HG03460 (cell line): ENCODE results near the gene MANBA.

Source experiments
- ATAC-seq: cut with Tn5 transposase; IDR thresholded peaks from one replicate; pipeline ENCODE4 v1.9.1; 2021; ENCODE audit not compliant: unreplicated experiment

MANBA gene

DNA sequence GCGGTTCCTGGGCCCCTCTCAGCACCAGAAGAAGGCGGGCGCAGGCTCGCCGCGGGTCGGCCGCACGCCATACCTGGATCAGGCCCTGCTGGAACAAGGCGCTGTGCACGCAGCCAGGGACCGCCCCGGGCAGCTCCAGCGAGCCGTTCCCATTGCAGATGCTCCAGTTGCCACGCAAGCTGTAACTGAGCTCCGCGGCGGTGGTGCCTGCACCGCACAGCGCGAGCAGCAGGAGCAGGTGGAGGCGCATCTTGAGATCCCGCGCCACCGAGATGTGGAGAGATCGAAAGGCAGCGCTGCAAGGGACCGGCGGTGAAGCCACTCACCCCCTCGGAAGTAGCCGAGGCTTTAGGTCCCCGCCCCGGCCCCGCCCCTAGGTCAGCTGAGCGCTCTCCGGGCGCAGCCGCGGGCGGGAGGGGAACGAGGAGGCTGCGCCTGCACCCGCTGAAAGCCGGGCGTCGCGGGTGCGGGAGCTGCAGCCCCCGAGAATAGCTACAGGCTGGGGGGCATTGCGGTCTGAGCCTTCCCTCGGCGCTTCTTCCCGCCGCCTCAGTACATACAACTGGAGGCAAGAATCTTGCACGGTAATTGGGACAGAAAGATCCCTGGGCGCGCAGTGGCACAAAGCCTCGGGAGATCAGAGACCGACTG is at the start of gene MANBA:
MANBA (minus strand) TSS at position 324 of the 651 bp plus-strand sequence; CDS start at position 250, 74 bp downstream.
- peak; percentile 90 for ATAC-seq

DNA sequence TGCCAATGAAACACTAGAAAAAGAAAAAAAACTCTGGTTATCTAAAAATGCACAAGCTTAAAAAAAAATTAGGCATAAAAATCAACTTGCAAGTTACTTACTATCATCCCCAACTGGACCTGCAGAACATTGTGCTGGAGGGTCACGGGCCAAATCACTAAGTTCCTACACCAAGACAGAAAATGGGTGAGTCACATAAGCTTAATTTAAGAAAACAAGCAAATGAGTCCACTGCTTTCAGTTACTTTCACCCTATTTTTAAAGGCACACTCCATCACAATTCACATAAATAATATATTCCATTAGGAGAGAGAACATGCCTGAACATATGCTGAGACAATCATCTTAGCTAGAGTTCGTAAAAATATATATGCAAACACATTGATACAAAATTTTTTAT is 48.9 kb upstream of the MANBA start:
- no peak for ATAC-seq

DNA sequence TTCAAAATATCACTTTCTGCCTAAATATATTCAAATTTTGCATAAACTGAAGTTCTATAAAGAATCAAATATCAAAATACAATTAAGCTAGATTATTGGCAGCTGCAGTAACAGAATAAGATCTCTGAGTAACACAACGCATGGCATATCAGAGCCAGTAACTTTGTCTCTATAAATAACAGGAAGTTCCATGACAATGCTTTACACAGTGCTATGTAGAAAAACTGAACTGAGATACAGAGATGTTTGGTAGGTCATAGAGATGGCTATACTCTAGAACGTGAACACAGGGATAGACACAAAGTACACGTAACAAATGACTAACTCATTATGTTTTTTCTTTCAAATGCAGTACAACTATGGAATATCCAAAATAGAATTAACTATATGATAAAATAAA is 48.4 kb upstream of the MANBA start:
- peak; percentile 59 for ATAC-seq

DNA sequence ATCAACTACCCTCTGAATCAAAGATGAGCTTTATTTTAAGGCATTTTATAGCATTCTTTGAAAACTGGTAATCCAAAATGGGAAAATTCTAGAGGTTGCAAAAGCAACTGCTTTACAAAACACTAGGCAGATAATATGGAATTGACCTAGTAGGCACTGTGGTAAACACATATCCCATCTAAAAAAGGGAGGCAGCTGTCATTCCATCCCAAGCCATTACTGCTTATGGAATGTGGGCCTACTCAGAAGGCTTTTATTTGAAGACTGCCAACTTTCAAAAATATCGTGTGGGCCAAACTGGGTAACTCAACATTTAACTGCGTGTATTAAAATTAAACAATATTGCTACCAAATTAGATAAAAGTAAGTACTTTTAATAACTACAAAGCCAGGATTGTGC is 47.2 kb upstream of the MANBA start:
- ATAC-seq: no peak

DNA sequence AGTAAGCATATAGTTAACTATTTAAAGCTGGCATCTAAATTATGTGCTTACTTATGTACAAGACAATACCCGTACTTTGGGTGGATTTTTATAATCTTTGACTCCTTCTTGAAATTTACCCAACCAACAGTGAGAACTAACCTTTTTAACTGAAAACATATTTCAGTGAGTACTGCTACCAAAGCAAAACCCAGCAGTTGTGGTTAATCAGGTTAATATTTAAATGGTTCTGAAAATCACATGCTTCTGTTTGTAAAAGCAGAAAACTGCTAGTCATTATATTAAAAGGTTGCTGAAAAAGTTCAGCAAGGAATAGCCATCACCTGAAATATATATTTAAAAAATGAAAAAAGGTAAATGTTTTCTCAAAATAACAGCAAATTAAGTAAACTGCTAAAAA is 46.6 kb upstream of the MANBA start:
- peak; percentile 58 for ATAC-seq

DNA sequence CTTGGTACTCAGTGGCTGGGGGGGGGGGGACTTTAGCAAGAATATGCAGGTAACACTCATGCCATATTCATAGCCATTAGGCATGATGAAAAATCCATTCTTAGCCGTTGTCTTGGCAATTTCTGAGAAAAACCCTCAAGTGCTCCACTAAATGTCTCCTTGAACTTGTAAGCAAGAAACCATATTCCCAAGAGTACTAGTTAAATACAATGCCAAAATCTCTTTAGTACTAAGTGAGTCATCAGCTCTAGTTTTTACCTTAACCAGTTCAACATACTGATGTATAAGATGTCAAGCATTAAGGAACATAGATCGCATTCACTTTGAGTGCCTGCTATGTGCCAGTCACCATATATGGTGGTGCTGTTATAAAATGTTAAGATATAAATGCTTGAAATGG is 39.0 kb upstream of the MANBA start:
- no peak for ATAC-seq

DNA sequence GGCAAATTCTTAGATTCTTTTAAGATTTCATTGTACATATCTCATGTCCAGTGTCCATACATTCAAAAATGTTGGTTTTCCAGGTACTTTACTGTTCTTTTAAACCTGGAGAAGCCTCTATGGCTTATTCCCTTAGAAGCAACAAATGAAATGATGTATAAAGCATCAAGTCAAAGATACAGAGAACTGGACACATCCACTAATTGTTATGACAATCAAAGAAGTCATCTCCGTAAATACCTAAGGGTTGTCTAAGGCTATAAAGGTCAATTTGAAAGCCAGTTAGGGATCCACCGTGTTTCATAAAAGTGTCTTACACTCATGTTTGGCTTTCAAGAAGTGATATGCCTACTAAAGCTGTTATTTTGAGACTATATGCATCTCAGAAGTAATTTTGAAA is 34.2 kb upstream of the MANBA start:
- ATAC-seq: no peak

DNA sequence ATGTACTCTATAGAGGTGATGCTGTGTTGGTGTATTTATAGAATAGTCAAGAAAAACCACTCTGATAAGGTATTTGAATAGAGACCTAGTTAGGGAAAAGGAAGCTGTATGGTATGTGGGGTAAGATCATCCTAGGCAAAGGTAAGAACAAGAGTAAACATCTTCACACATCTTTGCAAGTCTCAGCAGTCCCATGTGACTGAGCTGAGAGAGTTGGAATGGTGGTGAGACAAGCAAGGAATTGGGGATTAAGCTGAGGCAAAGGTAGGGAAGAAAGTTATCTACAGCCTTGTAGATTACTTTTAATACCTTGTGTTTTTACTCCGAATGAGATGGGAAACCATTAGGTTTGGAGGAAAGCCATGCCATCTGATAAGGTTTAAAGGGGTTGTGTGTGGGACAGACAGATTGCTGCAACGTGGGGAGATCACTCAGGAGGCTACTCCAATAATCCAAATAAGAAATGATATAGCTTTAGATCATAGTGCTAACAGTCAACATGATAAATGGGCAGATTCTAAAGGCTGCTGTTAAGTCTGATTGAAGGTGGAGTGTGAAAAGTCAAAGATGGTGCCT is 31.7 kb upstream of the MANBA start:
- no peak for ATAC-seq

DNA sequence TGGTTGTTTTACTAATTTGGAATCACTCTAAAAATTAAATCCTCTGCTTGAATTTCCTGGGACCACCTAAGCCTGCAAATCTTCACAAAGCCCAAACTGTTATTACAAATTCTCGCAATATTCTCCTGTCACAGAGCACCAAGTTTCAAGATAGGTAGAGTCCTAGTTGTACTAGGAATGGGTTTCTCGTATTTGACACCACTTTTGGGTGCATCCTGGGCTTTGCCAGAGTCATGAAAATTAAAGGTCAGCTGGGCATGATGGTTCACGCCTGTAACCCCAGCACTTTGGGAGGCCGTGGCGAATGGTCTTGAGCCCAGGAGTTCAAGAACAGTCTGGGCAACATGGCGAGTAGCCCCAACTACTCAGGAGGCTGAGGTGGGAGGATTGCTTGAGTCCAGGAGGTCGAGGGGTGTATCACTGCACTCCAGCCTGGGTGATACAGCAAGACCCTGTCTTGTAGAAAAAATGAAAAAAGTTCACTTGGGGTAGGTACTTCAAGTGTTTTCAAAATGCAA is 30.6 kb upstream of the MANBA start:
- ATAC-seq: no peak

DNA sequence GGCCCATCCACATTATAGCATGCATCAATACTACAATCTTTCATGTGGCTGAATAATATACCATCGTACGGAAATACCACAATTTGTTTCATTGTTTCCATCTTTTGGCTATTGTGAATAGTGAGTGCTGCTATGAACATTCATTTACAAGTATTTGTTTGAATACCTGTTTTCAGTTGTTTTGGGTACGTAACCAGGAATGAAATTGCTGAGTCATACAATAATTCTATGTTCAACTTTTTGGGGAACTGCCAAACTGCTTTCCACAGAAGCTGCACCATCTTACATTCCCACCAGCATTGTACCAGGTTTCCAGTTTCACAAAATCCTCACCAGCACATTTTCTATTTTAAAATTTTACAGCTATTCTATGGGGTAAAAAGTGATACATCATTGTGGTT is 28.5 kb upstream of the MANBA start:
- no peak for ATAC-seq

DNA sequence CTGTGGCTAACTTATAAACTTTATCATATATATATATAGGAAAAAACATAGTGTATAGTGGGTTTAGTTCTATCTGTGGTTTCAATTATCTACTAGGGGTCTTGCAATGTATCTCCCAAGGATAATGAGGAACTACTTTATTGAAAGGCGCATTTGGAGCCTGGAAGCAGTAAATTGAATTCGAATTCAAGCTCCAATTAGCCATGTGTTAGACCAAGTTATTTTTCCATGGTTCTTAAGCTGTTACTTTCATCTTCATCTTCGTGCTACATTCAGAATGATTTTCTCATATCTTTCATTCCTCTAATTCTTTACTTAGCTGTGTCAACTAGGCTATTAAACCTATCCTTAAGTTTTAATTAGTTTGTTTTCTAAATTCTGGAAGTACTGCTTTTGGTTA is 27.2 kb upstream of the MANBA start:
- no peak for ATAC-seq

DNA sequence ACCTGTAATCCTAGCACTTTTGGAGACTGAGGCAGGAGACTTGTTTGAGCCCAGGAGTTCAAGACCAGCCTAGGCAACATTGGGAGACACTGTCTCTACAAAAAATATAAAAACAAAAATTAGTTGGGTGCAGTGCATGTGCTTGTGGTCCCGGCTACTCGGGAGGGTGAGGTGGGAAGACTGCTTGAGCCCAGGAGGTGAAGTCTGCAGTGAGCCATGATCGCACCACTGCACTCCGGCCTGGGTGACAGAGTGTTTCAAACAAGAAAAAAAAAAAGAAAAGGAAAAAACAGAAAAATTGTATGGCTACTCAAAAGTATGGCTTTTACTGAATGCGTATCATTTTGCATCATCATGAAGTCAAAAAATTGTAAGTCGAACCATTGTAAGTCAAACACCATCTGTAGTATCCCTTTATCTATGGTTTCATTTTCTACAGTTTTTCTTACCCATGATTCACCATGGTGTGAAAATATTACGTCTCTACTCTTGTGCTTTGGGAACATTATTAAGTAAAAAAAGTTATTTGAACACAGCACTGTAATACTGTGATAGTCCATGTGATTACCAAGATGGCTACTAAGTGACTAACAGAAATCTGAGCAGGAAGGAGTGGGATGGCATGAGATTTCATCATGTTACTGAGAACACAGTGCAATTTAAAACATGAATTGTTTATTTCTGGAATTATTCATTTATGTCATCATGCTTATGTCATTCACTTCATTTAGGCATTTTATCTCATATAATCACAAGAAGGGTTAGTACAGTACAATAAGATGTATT is 26.5 kb upstream of the MANBA start:
- ATAC-seq: no peak

DNA sequence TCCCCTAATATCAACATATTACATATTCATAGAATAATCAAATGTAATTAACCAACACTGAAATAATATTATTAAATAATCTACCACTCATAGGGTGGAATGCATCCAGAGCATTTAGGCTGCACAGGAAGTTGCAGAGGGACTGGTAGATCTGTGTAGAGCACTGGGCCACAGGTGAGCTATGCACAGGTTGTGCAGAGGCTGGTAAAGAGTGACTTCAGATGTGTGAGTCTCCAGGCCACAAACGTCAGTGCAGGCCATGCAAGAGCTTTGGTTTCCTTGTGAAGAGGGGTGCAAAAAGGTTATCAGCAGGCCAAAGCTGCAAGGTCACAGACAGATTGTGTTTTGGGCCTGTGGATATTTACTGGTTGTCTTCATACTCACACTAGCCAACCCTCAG is 25.5 kb upstream of the MANBA start:
- ATAC-seq: no peak

DNA sequence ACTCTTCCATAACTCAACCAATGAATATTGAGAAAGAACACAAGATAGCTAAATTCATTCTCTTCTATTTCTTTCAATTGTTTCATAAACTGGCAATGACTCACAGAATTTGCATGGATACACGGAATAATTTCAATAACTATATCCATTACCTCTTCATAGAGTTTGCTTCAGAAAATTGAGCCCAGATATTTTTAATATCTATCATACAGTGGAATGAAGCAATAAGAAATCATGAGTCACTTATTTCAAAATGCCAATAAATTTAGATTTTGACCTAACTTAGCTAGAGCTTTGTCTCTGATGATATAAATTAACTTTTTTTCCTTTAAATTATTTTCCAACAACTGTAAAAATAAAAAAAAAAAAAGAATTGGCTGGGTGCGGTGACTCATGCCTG is 22.2 kb upstream of the MANBA start:
- no peak for ATAC-seq

DNA sequence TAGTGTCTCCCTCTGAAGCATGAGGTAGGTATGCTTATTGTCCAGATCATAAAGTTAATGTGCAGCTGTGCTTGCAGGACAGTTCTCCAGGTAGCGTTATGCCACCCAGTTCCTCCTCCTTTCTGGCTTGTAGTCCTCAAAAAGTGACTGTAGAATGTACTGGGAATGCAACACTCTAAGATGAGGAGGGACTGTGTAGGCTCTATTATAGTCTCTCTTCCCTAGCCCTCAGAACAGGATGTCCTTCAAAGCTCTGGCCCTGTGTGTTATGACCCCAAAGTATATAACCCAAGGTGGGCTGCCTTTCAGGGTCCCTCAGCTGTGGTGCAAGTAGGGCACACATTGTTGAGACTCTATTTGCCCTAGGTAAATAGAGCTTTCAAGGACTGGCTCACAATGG is 20.8 kb upstream of the MANBA start:
- no peak for ATAC-seq

DNA sequence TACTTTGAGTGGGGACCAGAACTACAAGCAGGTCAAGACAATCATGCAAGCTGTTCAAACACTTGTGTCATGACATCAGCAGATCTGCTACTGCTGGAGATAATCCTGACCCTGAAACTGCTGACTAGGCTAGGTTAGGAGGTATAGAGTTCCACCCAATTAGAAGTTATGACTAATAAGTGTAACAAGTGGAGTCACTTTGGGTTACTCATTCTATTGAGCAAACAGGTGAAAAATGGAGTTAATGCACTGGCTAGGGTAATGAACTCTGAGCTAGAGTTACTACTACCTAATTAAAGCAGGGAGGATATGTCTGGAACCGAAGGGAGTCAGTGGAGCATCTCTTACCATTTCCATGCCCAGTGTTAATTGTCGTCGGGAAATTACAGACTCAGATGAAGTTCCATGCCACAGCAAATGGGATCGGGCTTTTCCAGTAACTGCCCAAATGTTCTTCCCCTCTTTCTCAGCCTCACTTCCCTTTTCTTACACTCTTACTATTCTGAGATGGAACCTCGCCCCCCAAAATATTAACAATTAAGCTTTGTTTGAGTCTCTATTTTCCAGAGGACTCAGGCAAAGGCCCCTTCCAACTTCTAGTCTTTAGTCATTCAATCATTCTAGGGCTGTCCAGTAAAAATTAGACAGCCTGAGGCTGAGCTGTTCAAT is 19.8 kb upstream of the MANBA start:
- ATAC-seq: no peak

DNA sequence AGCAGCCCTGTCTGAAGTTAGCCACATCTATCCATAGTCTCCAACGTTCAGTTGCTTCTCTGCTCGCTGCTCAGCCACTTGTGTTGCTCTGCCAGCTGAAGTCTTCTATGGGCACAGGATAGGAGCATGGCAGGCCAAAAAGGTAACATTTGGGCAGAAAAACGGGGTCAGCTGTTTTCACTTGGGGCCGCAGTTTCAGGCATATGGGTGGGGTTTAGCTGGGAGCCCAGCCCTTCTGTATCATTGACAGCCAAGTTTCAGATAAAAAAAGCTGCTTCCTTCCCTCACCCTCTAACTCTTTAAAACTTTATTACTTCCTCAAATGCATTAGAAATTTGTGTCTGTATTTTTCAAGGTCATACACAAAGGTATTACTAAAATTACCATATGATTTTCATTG is 18.4 kb upstream of the MANBA start:
- no peak for ATAC-seq

DNA sequence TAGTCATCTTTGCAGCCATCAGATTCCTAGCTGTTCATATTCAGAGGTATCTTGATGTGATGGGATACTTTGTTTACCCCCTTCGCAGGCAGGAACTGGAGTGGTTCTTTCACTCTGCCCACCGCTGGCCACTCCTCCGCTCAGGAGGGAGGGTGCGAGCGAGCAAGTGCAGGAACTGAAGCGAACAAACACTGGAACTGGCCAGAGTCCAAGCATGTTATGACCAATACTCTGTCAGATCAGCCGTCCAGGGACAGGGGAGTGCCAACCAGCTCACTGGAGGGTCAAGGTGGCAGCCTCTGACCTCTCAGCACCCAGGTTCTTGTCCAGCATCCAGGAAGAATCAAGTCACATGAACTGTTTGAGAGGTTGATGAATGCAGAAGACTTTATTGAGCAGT is 18.0 kb upstream of the MANBA start:
- no peak for ATAC-seq

DNA sequence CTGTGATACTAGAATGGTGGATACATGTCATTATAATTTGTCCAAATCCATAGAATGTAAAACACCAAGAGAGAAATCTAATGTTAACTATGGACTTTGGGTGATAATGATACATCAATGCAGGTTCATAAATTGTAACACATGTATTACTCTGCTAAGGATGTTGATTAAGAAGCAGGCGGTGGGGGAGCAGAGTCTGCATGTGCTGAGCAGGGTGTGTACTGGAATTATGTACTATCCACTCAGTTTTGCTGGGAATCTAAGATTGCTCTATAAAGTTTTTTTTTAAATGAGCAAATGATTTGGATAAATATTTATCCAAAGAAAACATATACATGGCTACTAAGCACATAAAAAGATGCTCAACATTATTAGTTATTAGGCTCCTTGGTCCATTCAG is 15.0 kb upstream of the MANBA start:
- ATAC-seq: no peak

DNA sequence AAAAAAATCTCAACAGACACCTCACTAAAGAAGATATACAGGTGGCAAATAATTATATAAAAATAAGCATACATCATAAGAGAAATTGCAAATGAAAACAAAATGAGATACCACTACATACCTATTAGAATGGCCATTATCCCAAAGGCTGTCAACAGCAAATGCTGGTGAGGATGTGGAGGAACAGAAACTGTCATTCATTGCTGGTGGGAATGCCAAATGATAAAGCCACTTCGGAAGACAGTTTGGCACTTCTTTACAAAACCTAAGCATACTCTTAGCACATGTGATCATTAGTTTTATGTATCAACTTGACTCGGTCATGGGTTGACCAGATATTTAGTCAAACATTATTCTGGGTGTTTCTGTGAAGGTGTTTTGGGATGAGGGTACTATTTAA is 13.5 kb upstream of the MANBA start:
- ATAC-seq: no peak

DNA sequence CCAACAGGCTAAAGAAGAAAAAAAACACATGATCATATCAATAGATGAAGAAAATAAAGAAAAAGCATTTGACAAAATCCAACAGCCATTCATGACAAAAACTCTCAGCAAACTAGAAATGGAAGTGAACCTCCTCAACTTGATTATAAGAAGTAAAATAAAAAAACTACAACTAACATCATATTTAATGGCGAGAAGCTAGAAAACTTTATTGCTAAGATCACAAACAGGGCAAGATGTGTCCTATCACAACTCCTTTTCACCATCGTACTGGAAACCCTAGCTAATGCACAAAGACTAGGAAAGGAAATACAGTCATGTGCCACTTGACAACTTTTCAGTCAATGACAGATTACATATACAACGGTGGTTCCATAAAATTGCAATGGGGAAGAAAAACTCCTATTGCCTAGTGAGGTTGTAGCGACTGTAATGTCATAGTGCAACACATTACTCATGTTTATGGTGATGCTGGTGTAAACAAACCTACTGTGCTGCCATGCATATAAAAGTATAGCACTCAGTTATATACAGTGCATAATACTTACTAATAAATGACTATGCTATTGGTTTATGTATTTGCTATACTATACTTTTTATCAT is 12.1 kb upstream of the MANBA start:
- ATAC-seq: no peak
